AG09319 (cell line): ENCODE measurements around the gene ASPN.
A peak's percentile ranks its signal among the peaks of the same experiment; 100 is the strongest.

Experiments
- DNase-seq: peaks from one replicate; pipeline ENCODE4 v3.0.0-alpha.2; 2010; ENCODE audit warnings: low read depth; ENCODE audit errors: extremely low read depth
- CTCF ChIP-seq: IDR thresholded peaks from 2 replicates; pipeline ENCODE4 v1.5.1; 2011; ENCODE audit warnings: low read depth, mild to moderate bottlenecking, inconsistent platforms, low read length, moderate library complexity

Gene ASPN

GRCh38 chr9:92432350-92432749 is 50.0 kb downstream of the ASPN start:
- DNase-seq: no peak
- TF ChIP-seq CTCF: no peak

DNA sequence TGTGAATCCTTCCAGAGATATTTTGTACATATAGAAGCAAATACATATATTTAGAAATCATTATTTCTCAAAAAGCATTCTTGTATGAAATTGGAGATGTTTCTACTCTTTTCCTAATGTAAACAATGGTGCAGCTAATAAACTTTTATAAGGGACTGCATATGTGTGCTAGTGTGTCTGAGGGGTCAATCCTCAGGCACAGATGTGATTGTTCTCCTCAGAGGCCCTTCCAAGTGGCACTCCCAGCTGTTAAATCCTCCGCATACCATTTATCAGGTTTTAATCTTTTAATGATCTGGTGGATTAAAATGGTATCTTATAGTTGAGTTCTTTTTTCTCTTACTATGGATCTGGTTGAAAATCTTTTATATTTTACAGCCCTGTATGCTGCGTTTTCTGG is 52.5 kb downstream of the ASPN start:
- no peak for TF ChIP-seq CTCF
- DNase-seq: no peak

DNA sequence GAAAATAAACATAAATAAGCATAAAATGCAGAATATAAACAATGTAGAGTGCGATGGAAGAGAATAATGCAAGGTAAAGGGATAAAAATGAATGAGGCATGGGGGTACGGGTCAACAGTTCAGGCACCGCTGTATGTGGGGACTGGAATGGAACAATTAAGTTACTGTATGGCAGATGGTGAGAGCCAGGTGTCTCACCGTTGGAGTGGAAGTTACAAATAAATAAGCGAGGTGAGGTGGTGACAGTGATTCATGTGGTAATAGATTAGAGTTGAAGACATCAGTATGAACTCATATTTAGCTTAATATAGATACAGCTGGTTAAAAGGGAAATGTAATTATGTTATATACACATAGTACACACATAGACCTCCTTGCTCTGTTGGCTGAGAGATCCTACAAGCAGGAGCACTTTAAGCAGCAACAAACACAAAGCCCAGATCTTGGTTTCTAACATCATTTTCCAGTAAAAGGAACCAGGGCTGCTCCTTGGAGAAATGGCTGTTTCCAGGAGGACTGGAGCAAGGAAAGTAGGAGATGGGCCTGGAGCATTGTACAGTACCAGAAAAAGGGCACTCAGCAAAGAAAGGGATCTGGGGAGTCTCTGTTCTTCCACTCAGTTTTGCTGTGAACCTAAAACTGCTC is 55.7 kb downstream of the ASPN start:
- no peak for TF ChIP-seq CTCF
- no peak for DNase-seq

DNA sequence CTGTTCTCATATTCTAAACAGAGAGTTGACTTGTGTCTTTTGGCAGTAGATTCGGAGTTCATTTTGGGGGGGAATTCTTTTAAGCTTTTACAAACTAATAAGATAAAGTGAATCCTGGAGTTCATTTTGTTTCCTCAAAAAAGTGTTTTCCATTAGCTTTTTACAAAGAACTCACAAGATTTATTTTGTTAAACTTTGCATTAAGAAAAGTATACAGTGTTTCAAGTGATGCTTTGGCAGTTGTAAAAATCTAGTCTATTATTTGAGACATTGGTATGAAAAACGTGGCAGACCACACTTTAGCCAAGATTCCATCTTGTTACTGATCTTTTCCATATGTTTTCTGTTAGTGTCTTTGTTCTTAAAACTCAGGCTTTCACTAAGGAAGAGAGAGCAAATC is 56.8 kb downstream of the ASPN start:
- no peak for TF ChIP-seq CTCF
- no peak for DNase-seq

- TF ChIP-seq CTCF: no peak
- peak; percentile 76 for DNase-seq
Measured at GRCh38 chr9:92424340-92424739, 58.0 kb downstream of the ASPN start, which contains the start of gene OMD. OMD (minus strand) TSS chr9:92424471; CDS start chr9:92417558, 6,913 bp downstream.

DNA sequence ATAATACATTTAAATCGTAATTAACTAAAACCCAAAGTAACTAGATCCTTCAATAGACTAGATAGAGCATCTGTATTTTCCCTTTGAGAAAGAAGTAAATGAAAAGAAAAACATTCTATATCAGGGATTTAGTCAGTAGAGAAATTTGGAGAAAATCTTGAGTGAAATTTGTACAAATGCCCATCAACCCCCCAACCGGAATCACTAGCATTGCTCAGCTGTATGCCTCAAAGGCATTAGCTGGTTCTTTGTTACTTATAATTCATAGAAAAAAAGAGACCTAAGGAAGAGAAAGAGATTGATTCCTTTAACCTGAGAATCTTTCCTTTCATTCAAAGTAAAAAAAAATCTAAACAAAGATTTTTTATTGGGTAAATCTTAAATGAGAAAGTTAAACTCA is 58.7 kb downstream of the ASPN start:
- no peak for TF ChIP-seq CTCF
- no peak for DNase-seq

- TF ChIP-seq CTCF: no peak
- DNase-seq: no peak
Measured at GRCh38 chr9:92422611-92423338, 59.5 kb downstream of the ASPN start.
